Measurements from ENCODE around the gene RNF135.

GRCh38 chr17:31004160-31004559, 33.3 kb downstream of the RNF135 start:
- TF ChIP-seq POLR2A (IDR thresholded peaks at IDR 0.05; ENCODE audit: low read depth, low read length) (no peak), TAF1 (IDR thresholded peaks at IDR 0.05; ENCODE audit: low read depth, low read length) (no peak), SPI1 (IDR thresholded peaks at IDR 0.05; ENCODE audit: low read depth, low read length) (no peak)

All from GM12891 (cell line).